ENCODE results near the gene JUND. TPM values are rescaled to one million over a fixed set of nuclear protein-coding genes. Genes with fewer than 3 reads are reported as not detected.

Gene JUND
- polyA plus RNA-seq, 1 of the 3 experiments (the other 2 are of a cell fraction): 115 TPM

DNA sequence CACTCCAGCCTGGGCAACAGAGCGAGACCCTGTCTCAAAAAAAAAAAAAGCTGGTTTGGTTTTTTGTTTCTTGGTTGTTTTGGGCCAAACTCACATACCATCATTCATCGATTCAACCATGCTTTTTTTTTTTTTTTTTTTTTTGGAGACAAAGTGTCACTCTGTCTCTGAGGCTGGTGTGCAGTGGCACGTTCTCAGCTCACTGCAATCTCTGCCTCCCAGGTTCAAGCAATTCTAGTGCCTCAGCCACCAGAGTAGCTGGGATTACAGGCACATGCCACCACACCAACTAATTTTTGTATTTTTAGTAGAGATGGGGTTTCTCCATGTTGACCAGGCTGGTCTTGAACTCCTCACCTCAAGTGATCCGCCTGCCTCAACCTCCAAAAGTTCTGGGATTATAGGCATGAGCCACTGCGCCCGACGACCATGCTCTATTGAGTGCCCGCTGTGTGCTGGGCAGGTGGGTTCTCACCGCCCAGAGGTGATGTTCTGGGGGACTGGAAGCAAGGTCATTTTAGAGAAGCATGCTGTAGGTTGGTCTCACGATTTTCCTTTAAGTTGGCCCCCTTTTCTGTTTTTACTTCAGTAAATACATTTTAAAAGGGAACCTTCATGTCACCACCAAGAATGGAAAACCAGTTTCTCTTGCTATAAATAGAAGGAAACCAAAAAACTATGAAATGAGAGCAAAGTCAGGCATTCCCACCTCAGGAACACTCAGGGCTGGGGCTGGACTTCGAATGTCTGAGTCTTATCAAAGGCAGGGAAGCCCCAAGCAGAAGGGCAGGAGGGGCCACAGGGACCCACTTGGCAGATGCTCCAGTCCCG lies 8.3 kb upstream of the JUND start:
- H3K9me2 ChIP-seq: no peaks in the 10 kb centered on the region
- DNase-seq: no peak
- no peak overlapping the region for H2AFZ ChIP-seq (ENCODE audit: low read depth)
- no peaks in the 10 kb centered on the region for H3K36me3 ChIP-seq (replicated peaks in 1 of 2; ENCODE audit: control insufficient read depth in 1 of 2, insufficient read depth in 2 of 2, low read length in 1 of 2)
- no peak overlapping the region for H3K4me2 ChIP-seq
- H3K9ac ChIP-seq: no peak overlapping the region
- H3K4me3 ChIP-seq (ENCODE audit: low read depth in 2 of 2, low read length in 1 of 2): no peak overlapping the region
- ChIA-PET CTCF (interaction anchor here (5.1 kb wide), 1 partner anchor 9 kb away, joined by 67 read pairs; the partner anchor contains the start of gene JUND), POLR2A (interaction anchor here (1.3 kb wide), 1 partner anchor 33 kb away, joined by 4 read pairs; the partner anchor contains the start of gene LSM4)
- H4K20me1 ChIP-seq (ENCODE audit: insufficient read depth): no peaks in the 10 kb centered on the region
- H3K9me3 ChIP-seq: no peaks in the 10 kb centered on the region
- peaks cover 8 to 19% of the 10 kb centered on the region in 2 experiments; a peak in 2 of 4 replicates for H3K4me1 ChIP-seq (ENCODE audit: control insufficient read depth in 1 of 2, insufficient read depth in 2 of 2, low read depth in 1 of 2, low read length in 1 of 2)
- H3F3A ChIP-seq (replicated peaks; ENCODE audit: insufficient read depth): peaks cover 22% of the 10 kb centered on the region
- H3K27ac ChIP-seq (ENCODE audit: low read depth in 2 of 2, low read length in 1 of 2): no peak overlapping the region
- no peaks in the 10 kb centered on the region for H3K27me3 ChIP-seq (ENCODE audit: insufficient read depth)
- WGBS (ENCODE audit: low lambda C conversion rate): 90% methylated on average over 11 of the region's 12 CpGs
- H3K79me2 ChIP-seq (ENCODE audit: insufficient read depth): no peaks in the 10 kb centered on the region
- no peak for TF ChIP-seq JUND (IDR thresholded peaks at IDR 0.05)

- H3K9me3 ChIP-seq: no peaks in the 10 kb centered on the region
- ChIA-PET POLR2A (no interaction called here), CTCF (no interaction called here)
- H2AFZ ChIP-seq (ENCODE audit: low read depth): no peak overlapping the region
- H3K79me2 ChIP-seq (ENCODE audit: insufficient read depth): no peaks in the 10 kb centered on the region; the same call in 1 of the 2 replicates
- H4K20me1 ChIP-seq (ENCODE audit: insufficient read depth): no peaks in the 10 kb centered on the region
- H3K36me3 ChIP-seq (replicated peaks in 1 of 2; ENCODE audit: control insufficient read depth in 1 of 2, insufficient read depth in 2 of 2, low read length in 1 of 2): no peaks in the 10 kb centered on the region
- no peaks in the 10 kb centered on the region for H3K27me3 ChIP-seq (ENCODE audit: insufficient read depth)
- H3K4me3 ChIP-seq (ENCODE audit: low read depth in 2 of 2, low read length in 1 of 2): no peak overlapping the region
- WGBS (ENCODE audit: low lambda C conversion rate): 90% methylated on average over 21 of the region's 26 CpGs
- TF ChIP-seq TAF1 (IDR thresholded peaks at IDR 0.05; ENCODE audit: borderline replicate concordance, low read depth, low read length) (no peak), SMC3 (IDR thresholded peaks at IDR 0.05; ENCODE audit: low read depth, low read length) (no peak), CHD2 (IDR thresholded peaks at IDR 0.05; ENCODE audit: low read length, partially characterized antibody) (no peak), POLR2AphosphoS5 (IDR thresholded peaks at IDR 0.05; ENCODE audit: low read depth, low read length) (no peak), MXI1 (IDR thresholded peaks at IDR 0.05; ENCODE audit: low read depth, low read length) (no peak), MAX (IDR thresholded peaks at IDR 0.05; ENCODE audit: low read depth) (no peak), RAD21 (IDR thresholded peaks at IDR 0.05; ENCODE audit: low read length) (no peak), YY1 (IDR thresholded peaks at IDR 0.05; ENCODE audit: low read depth) (no peak), PBX3 (IDR thresholded peaks at IDR 0.05) (no peak), NRF1 (IDR thresholded peaks at IDR 0.05; ENCODE audit: low read depth, low read length) (no peak), MEF2A (IDR thresholded peaks at IDR 0.05; ENCODE audit: borderline replicate concordance, low read depth) (no peak), FOXM1 (IDR thresholded peaks at IDR 0.05; ENCODE audit: low read depth) (no peak), FOXJ3 (CRISPR knock-in tag; IDR thresholded peaks at IDR 0.05) (no peak), TCF12 (IDR thresholded peaks at IDR 0.05) (no peak)
- TF ChIP-seq, protein P1, sequence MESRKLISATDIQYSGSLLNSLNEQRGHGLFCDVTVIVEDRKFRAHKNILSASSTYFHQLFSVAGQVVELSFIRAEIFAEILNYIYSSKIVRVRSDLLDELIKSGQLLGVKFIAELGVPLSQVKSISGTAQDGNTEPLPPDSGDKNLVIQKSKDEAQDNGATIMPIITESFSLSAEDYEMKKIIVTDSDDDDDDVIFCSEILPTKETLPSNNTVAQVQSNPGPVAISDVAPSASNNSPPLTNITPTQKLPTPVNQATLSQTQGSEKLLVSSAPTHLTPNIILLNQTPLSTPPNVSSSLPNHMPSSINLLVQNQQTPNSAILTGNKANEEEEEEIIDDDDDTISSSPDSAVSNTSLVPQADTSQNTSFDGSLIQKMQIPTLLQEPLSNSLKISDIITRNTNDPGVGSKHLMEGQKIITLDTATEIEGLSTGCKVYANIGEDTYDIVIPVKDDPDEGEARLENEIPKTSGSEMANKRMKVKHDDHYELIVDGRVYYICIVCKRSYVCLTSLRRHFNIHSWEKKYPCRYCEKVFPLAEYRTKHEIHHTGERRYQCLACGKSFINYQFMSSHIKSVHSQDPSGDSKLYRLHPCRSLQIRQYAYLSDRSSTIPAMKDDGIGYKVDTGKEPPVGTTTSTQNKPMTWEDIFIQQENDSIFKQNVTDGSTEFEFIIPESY (IDR thresholded peaks at IDR 0.05; ENCODE audit: borderline replicate concordance, low read depth): no peak
- TF ChIP-seq, protein P2, sequence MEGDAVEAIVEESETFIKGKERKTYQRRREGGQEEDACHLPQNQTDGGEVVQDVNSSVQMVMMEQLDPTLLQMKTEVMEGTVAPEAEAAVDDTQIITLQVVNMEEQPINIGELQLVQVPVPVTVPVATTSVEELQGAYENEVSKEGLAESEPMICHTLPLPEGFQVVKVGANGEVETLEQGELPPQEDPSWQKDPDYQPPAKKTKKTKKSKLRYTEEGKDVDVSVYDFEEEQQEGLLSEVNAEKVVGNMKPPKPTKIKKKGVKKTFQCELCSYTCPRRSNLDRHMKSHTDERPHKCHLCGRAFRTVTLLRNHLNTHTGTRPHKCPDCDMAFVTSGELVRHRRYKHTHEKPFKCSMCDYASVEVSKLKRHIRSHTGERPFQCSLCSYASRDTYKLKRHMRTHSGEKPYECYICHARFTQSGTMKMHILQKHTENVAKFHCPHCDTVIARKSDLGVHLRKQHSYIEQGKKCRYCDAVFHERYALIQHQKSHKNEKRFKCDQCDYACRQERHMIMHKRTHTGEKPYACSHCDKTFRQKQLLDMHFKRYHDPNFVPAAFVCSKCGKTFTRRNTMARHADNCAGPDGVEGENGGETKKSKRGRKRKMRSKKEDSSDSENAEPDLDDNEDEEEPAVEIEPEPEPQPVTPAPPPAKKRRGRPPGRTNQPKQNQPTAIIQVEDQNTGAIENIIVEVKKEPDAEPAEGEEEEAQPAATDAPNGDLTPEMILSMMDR (IDR thresholded peaks at IDR 0.05): no peak
- TF ChIP-seq, protein P3, sequence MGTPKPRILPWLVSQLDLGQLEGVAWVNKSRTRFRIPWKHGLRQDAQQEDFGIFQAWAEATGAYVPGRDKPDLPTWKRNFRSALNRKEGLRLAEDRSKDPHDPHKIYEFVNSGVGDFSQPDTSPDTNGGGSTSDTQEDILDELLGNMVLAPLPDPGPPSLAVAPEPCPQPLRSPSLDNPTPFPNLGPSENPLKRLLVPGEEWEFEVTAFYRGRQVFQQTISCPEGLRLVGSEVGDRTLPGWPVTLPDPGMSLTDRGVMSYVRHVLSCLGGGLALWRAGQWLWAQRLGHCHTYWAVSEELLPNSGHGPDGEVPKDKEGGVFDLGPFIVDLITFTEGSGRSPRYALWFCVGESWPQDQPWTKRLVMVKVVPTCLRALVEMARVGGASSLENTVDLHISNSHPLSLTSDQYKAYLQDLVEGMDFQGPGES (IDR thresholded peaks at IDR 0.05; ENCODE audit: low read depth, low read length): no peak
- H3K9me2 ChIP-seq: no peaks in the 10 kb centered on the region
- peaks cover 18% of the 10 kb centered on the region for H3F3A ChIP-seq (replicated peaks; ENCODE audit: insufficient read depth)
- H3K27ac ChIP-seq (ENCODE audit: low read depth in 2 of 2, low read length in 1 of 2): no peak overlapping the region
- peaks cover 4 to 8% of the 10 kb centered on the region in 2 experiments; a peak in 2 of 4 replicates for H3K4me1 ChIP-seq (ENCODE audit: control insufficient read depth in 1 of 2, insufficient read depth in 2 of 2, low read depth in 1 of 2, low read length in 1 of 2)
- H3K9ac ChIP-seq: no peak overlapping the region
- H3K4me2 ChIP-seq: no peak overlapping the region
- DNase-seq: no peak
Measured at GRCh38 chr19:18287836-18288772, 6.7 kb upstream of the JUND start.
